ENCODE results near the gene NCF2.

Gene NCF2

GRCh38 chr1:183533617-183534174 is 56.6 kb downstream of the NCF2 start:
- TF ChIP-seq, protein P1, sequence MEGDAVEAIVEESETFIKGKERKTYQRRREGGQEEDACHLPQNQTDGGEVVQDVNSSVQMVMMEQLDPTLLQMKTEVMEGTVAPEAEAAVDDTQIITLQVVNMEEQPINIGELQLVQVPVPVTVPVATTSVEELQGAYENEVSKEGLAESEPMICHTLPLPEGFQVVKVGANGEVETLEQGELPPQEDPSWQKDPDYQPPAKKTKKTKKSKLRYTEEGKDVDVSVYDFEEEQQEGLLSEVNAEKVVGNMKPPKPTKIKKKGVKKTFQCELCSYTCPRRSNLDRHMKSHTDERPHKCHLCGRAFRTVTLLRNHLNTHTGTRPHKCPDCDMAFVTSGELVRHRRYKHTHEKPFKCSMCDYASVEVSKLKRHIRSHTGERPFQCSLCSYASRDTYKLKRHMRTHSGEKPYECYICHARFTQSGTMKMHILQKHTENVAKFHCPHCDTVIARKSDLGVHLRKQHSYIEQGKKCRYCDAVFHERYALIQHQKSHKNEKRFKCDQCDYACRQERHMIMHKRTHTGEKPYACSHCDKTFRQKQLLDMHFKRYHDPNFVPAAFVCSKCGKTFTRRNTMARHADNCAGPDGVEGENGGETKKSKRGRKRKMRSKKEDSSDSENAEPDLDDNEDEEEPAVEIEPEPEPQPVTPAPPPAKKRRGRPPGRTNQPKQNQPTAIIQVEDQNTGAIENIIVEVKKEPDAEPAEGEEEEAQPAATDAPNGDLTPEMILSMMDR (IDR thresholded peaks at IDR 0.05; ENCODE audit: control extremely low read depth, extremely low read depth, low read depth, missing control alignments): no peak
- POLR2A ChIA-PET: no interaction called here
- DNase-seq (ENCODE audit: extremely low spot score): no peak
- CTCF ChIA-PET: no interaction called here

DNA sequence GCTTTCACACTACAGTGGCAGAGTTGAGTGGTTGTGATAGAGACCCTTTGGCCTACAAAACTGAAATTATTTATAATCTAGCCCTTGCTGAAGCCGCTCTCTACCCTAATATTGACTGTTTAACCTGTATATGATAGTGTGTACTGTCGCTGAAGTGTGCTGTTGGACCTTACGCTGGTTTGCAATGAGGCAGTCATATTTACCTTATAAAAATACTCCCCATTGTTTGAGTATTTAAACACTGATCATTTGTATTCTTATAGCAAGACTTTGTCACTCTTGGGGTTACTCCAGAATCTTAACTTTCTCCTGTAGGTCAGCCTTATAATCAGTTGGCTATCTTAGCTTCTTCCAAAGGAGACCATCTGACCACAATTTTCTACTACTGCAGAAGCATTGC is 61.7 kb downstream of the NCF2 start:
- POLR2A ChIA-PET: no interaction called here
- DNase-seq (ENCODE audit: extremely low spot score): no peak
- TF ChIP-seq, protein P1 (IDR thresholded peaks at IDR 0.05; ENCODE audit: control extremely low read depth, extremely low read depth, low read depth, missing control alignments): no peak
- CTCF ChIA-PET: interaction anchor here (2.5 kb wide), 1 partner anchor 11 kb away, joined by 10 read pairs; no protein-coding TSS in a partner anchor

DNA sequence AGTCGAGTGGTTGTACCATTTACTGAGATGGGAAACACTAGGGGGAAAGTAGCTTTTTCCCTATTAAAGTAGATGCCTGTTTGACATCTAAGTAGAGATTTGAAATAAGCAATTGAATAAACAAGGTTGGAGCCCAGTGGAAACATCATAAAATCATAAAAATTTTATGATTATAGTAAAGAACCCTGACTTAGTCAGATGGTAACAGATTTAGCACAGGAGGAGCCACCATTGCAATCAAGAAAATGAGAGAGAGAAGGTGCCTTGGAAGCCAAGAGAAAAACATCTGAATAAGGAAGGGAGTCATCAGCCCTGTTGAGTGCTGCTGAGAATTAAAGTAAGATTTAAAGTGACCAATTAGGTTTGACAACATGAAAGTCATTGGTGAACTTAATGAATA is 68.2 kb downstream of the NCF2 start:
- TF ChIP-seq, protein P1 (IDR thresholded peaks at IDR 0.05; ENCODE audit: control extremely low read depth, extremely low read depth, low read depth, missing control alignments): no peak
- CTCF ChIA-PET: interaction anchor here (1.4 to 3.5 kb wide), 3 partner anchors 13 to 33 kb away, joined by 3 to 11 read pairs (median 6); no protein-coding TSS in a partner anchor
- POLR2A ChIA-PET: no interaction called here
- DNase-seq (ENCODE audit: extremely low spot score): no peak

DNA sequence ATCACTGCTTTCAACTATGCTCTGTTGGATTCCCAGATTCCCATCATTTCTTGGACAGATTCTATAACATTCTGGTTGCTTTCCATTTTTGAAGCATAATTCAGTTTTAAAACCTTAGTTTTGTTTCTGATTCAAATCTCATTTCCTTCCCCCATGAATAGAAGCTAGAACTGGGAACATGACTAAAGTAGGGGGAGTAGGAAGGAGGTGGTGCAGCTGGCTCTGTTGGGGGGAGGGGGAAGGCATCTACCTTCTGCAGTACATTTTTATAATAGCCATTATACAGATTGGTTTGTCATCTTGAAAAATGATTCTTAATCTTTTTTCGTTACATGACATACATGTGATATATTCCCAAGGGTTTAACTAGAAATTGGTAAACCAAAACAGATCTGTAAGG is 69.9 kb downstream of the NCF2 start:
- CTCF ChIA-PET: no interaction called here
- TF ChIP-seq, protein P1 (IDR thresholded peaks at IDR 0.05; ENCODE audit: control extremely low read depth, extremely low read depth, low read depth, missing control alignments): no peak

DNA sequence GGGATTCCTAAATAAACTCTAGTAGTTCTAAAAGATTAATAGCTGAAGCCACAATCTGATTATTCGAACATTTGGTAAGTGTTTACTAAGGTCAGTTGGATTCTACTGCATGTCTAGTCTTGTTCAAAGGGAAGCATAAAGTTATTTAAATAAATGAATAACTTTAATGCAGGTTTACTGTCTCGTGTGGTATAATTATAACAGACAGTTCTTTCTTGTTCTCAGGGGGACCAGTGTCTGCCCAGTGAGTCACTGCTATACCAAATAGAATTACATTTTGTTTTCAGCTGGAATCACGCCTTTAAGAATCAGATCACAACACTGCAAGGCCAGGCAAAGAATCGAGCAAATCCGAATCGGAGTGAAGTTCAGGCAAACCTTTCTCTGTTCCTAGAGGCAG is 72.9 kb downstream of the NCF2 start:
- POLR2A ChIA-PET: no interaction called here
- DNase-seq (ENCODE audit: extremely low spot score): no peak
- CTCF ChIA-PET: interaction anchor here (1.1 to 1.4 kb wide), 2 partner anchors 22 to 52 kb away, joined by 3 to 4 read pairs; no protein-coding TSS in a partner anchor
- TF ChIP-seq, protein P1 (IDR thresholded peaks at IDR 0.05; ENCODE audit: control extremely low read depth, extremely low read depth, low read depth, missing control alignments): no peak

More for the DNA sequence above, 69.9 kb downstream of the NCF2 start:
- DNase-seq (ENCODE audit: extremely low spot score): no peak
- POLR2A ChIA-PET: no interaction called here

DNA sequence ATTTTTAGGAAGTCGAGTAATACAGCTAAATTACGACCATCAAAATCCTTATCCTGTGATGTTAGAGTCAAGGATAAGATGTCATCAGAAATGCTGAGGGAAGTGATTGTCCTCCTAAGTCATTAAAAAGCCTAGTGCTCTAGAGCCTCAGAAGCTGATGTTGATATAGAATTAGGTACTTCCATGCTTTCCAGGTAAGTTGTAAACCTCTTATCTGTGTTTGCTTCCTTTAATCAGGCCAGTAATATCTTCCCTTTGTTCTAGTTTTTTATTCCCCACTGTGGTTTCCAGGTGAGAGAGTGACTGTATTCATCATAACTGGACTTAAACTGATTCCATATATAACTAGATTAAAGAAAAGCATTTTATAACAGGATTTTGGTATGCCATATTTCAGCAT is 73.5 kb downstream of the NCF2 start:
- TF ChIP-seq, protein P1 (IDR thresholded peaks at IDR 0.05; ENCODE audit: control extremely low read depth, extremely low read depth, low read depth, missing control alignments): no peak
- POLR2A ChIA-PET: no interaction called here
- CTCF ChIA-PET: interaction anchor here (1.1 kb wide), 1 partner anchor 9 kb away, joined by 3 read pairs; no protein-coding TSS in a partner anchor
- DNase-seq (ENCODE audit: extremely low spot score): no peak
